HCT116 (cell line): Measurements from ENCODE around the gene C9orf85. TPM values are rescaled to one million over a fixed set of nuclear protein-coding genes. Genes with fewer than 3 reads are reported as not detected.

ENCODE experiments used
- ATAC-seq: fragments of 200-7000 bp; cut with Tn5 transposase; 2 replicates; pipeline ENCODE4 v1.9.1; 2020; ENCODE audit warnings: mild to moderate bottlenecking, moderate library complexity
- BruUV-seq: library from RNA; stranded (reverse); fragments of 400-500 nt; replicated peaks from 2 replicates; lab custom pipeline; 2021; lab: Mats Ljungman, UMichigan
- CTCF ChIA-PET: fragments of 300-600 bp; sonication (Branson Sonifier 250); formaldehyde crosslinking; loops from one replicate; lab custom pipeline; 2021; ENCODE audit warnings: antibody characterized with exemption; lab: Charles Lee
- POLR2A ChIA-PET: fragments of 300-600, 350-600 bp; sonication (Branson Sonifier 250); formaldehyde crosslinking; loops from one replicate; lab custom pipeline; 2021; ENCODE audit warnings: antibody characterized with exemption; lab: Charles Lee
- RAD21 ChIA-PET, 2 experiments: fragments of 300-600 bp; sonication (Branson Sonifier 250); formaldehyde crosslinking; loops; one replicate each; lab custom pipeline; 2023; ENCODE audit warnings: low total read pairs in 2 of 2; ENCODE audit not compliant: uncharacterized antibody in 2 of 2, unreplicated experiment in 2 of 2, low non-redundant PET in 1 of 2; lab: Charles Lee
- DNase-seq: peaks from one replicate; pipeline ENCODE4 v3.0.0-alpha.2; 2010; ENCODE audit warnings: low read depth, low spot score
- H2AFZ ChIP-seq: fragments of 200-600 bp; shearing (Covaris generic), sonication (generic); 2 replicates; pipeline ENCODE4 v1.6.1; 2017; ENCODE audit warnings: low read depth, mixed run types, mixed read lengths, antibody characterized with exemption, low read length; ENCODE audit not compliant: poor library complexity, severe bottlenecking
- H3K27ac ChIP-seq: 2 replicates; pipeline ENCODE4 v1.5.1; 2012; ENCODE audit warnings: low read depth, low read length
- H3K27me3 ChIP-seq: fragments of 200-600 bp; sonication (generic); 2 replicates; pipeline ENCODE4 v1.6.1; 2016; ENCODE audit warnings: mixed run types, low read length, mixed read lengths; ENCODE audit not compliant: insufficient read depth
- H3K36me3 ChIP-seq, 2 experiments: fragments of 200-500 bp in 1 of 2; fragments of 200-600 bp in 1 of 2; sonication (Bioruptor generic) in 1 of 2; sonication (generic) in 1 of 2; 2 replicates each; pipeline versions ENCODE4 v1.5.1 to v1.6.1; 2014 to 2016; ENCODE audit warnings: low read length in 2 of 2, inconsistent platforms in 1 of 2, mixed read lengths in 1 of 2, mixed run types in 1 of 2; ENCODE audit not compliant: insufficient read depth in 2 of 2, control insufficient read depth in 1 of 2
- H3K4me1 ChIP-seq, 2 experiments: fragments of 200-600 bp in 1 of 2; sonication (generic) in 1 of 2; 2 replicates each; pipeline versions ENCODE4 v1.5.1 to v1.6.1; 2012 to 2017; ENCODE audit warnings: low read length in 2 of 2, inconsistent platforms in 1 of 2, mild to moderate bottlenecking in 1 of 2, mixed read lengths in 1 of 2, mixed run types in 1 of 2, moderate library complexity in 1 of 2; ENCODE audit not compliant: insufficient read depth in 2 of 2, control insufficient read depth in 1 of 2
- H3K4me2 ChIP-seq: fragments of 200-600 bp; sonication (generic); 2 replicates; pipeline ENCODE4 v1.6.1; 2017; ENCODE audit warnings: mixed run types, low read length, mixed read lengths
- H3K4me3 ChIP-seq, 2 experiments: fragments of 200-600 bp in 1 of 2; sonication (generic) in 1 of 2; replicated peaks in 1 of 2; 2 replicates each; pipeline ENCODE4 v1.5.1; 2011 to 2016; ENCODE audit warnings: low read length in 2 of 2, control low read depth in 1 of 2, low read depth in 1 of 2, mild to moderate bottlenecking in 1 of 2, mixed read lengths in 1 of 2, mixed run types in 1 of 2
- H3K79me2 ChIP-seq: fragments of 200-600 bp; sonication (generic); 2 replicates; pipeline ENCODE4 v1.6.1; 2017; ENCODE audit warnings: mild to moderate bottlenecking, mixed run types, low read length, moderate library complexity, mixed read lengths; ENCODE audit not compliant: insufficient read depth
- H3K9ac ChIP-seq: fragments of 200-600 bp; sonication (generic); 2 replicates; pipeline ENCODE4 v1.6.1; 2016; ENCODE audit warnings: low read length, mixed read lengths
- H3K9me2 ChIP-seq: fragments of 200-600 bp; sonication (generic), shearing (Covaris generic); 2 replicates; pipeline ENCODE4 v1.6.1; 2017; ENCODE audit warnings: mixed run types, mild to moderate bottlenecking, moderate library complexity; ENCODE audit not compliant: insufficient read depth
- H3K9me3 ChIP-seq, 2 experiments: fragments of 200-500 bp in 1 of 2; fragments of 200-600 bp in 1 of 2; sonication (Bioruptor generic) in 1 of 2; sonication (generic) in 1 of 2; 2 replicates each; pipeline ENCODE4 v1.6.1; 2014 to 2017; ENCODE audit warnings: low read length in 2 of 2, mixed read lengths in 2 of 2, inconsistent platforms in 1 of 2, low read depth in 1 of 2, mild to moderate bottlenecking in 1 of 2, mixed run types in 1 of 2, moderate library complexity in 1 of 2; ENCODE audit not compliant: control insufficient read depth in 1 of 2, insufficient read depth in 1 of 2
- H4K20me1 ChIP-seq: fragments of 200-600 bp; sonication (generic), shearing (Covaris generic); 2 replicates; pipeline ENCODE4 v1.6.1; 2017; ENCODE audit warnings: mixed run types, mild to moderate bottlenecking, moderate library complexity; ENCODE audit not compliant: insufficient read depth
- CBX3 ChIP-seq: IDR thresholded peaks from 2 replicates; pipeline ENCODE4 v1.6.1; 2012; ENCODE audit warnings: low read depth
- CEBPB ChIP-seq: IDR thresholded peaks from 2 replicates; pipeline ENCODE4 v1.6.1; 2012; ENCODE audit warnings: low read depth
- EGR1 ChIP-seq: IDR thresholded peaks from 2 replicates; pipeline ENCODE4 v1.6.1; 2012; ENCODE audit warnings: low read depth
- ELF1 ChIP-seq: IDR thresholded peaks from 2 replicates; pipeline ENCODE4 v1.6.1; 2012; ENCODE audit warnings: low read depth, borderline replicate concordance
- EZH2 ChIP-seq: fragments of 200-600 bp; sonication (generic); IDR thresholded peaks from 2 replicates; pipeline ENCODE4 v1.6.1; 2017; ENCODE audit warnings: antibody characterized with exemption, mixed run types
- EZH2phosphoT487 ChIP-seq: fragments of 200-600 bp; IDR thresholded peaks from 2 replicates; pipeline ENCODE4 v1.6.1; 2018; ENCODE audit warnings: antibody characterized with exemption, borderline replicate concordance
- FOSL1 ChIP-seq: IDR thresholded peaks from 2 replicates; pipeline ENCODE4 v1.6.1; 2012; ENCODE audit warnings: low read depth
- JUND ChIP-seq: IDR thresholded peaks from 2 replicates; pipeline ENCODE4 v1.6.1; 2012
- POLR2A ChIP-seq: IDR thresholded peaks from 2 replicates; pipeline ENCODE4 v1.7.0; 2011; ENCODE audit warnings: borderline replicate concordance; ENCODE audit not compliant: insufficient read depth, insufficient read length; ENCODE audit errors: extremely low read depth
- RAD21 ChIP-seq: IDR thresholded peaks from 2 replicates; pipeline ENCODE4 v1.6.1; 2012; ENCODE audit warnings: low read depth, mild to moderate bottlenecking
- SIN3A ChIP-seq: IDR thresholded peaks from 2 replicates; pipeline ENCODE4 v1.6.1; 2012; ENCODE audit warnings: low read depth
- SP1 ChIP-seq: IDR thresholded peaks from 2 replicates; pipeline ENCODE4 v1.6.1; 2012; ENCODE audit warnings: low read depth
- SRF ChIP-seq: IDR thresholded peaks from 2 replicates; pipeline ENCODE4 v1.6.1; 2012; ENCODE audit warnings: low read depth
- TCF7L2 ChIP-seq: IDR thresholded peaks from 2 replicates; pipeline ENCODE4 v1.7.0; 2011; ENCODE audit warnings: borderline replicate concordance, inconsistent platforms; ENCODE audit not compliant: insufficient read depth, insufficient read length; ENCODE audit errors: extremely low read depth
- YY1 ChIP-seq: IDR thresholded peaks from 2 replicates; pipeline ENCODE4 v1.6.1; 2011; ENCODE audit warnings: low read length, low read depth, moderate library complexity, mild to moderate bottlenecking; ENCODE audit not compliant: insufficient replicate concordance; ENCODE audit errors: extremely low read depth
- ZNF274 ChIP-seq: fragments of 200-500 bp; sonication (Bioruptor generic); IDR thresholded peaks from 2 replicates; pipeline ENCODE4 v1.6.1; 2014; ENCODE audit warnings: mild to moderate bottlenecking, low read depth, low read length, inconsistent platforms
- intact Hi-C: fragments of 100-400 bp; cut with micrococcal nuclease; formaldehyde crosslinking; loops from 2 replicates; pipeline ENCODE4 v1.10.0; 2022
- total RNA-seq: library from RNA; stranded (reverse); gene quantifications from one replicate; pipeline ENCODE4 v1.2.1, GENCODE V29; 2021; ENCODE audit not compliant: unreplicated experiment
- TF ChIP-seq, protein P1 (sequence below): IDR thresholded peaks from 2 replicates; pipeline ENCODE4 v1.6.1; 2011; ENCODE audit warnings: mild to moderate bottlenecking, low read length, moderate library complexity; ENCODE audit not compliant: insufficient replicate concordance; ENCODE audit errors: extremely low read depth
- TF ChIP-seq, protein P2 (sequence below): IDR thresholded peaks from 2 replicates; pipeline ENCODE4 v1.6.1; 2012
- TF ChIP-seq, protein P3 (sequence below): IDR thresholded peaks from 2 replicates; pipeline ENCODE4 v1.6.1; 2012; ENCODE audit warnings: low read depth

C9orf85 gene
- total RNA-seq, 1 experiment from 2014 or later = 12.4 TPM

DNA sequence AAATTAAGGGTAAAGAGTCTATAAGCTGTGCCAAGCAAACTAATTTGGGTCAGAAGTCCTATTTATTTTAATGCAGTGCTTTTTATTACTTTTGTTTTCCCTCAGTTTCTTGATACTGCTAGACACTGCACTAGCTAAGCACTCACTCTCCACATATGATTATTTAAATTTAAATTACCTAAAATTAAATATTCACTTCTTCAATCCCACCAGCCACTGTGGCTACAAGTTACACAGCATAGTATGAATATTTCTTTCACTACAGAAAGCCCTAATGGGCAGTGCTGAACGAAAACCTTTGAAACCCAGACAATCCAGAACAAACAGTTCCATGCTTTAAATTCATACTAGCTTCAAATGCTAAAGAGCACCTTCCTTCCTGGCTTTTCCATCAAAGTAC, 24.1 kb upstream of the C9orf85 start (continued):
- TF ChIP-seq RAD21 (no peak), SRF (no peak), ZNF274 (no peak)
- TF ChIP-seq, protein P1, sequence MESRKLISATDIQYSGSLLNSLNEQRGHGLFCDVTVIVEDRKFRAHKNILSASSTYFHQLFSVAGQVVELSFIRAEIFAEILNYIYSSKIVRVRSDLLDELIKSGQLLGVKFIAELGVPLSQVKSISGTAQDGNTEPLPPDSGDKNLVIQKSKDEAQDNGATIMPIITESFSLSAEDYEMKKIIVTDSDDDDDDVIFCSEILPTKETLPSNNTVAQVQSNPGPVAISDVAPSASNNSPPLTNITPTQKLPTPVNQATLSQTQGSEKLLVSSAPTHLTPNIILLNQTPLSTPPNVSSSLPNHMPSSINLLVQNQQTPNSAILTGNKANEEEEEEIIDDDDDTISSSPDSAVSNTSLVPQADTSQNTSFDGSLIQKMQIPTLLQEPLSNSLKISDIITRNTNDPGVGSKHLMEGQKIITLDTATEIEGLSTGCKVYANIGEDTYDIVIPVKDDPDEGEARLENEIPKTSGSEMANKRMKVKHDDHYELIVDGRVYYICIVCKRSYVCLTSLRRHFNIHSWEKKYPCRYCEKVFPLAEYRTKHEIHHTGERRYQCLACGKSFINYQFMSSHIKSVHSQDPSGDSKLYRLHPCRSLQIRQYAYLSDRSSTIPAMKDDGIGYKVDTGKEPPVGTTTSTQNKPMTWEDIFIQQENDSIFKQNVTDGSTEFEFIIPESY = no peak

DNA sequence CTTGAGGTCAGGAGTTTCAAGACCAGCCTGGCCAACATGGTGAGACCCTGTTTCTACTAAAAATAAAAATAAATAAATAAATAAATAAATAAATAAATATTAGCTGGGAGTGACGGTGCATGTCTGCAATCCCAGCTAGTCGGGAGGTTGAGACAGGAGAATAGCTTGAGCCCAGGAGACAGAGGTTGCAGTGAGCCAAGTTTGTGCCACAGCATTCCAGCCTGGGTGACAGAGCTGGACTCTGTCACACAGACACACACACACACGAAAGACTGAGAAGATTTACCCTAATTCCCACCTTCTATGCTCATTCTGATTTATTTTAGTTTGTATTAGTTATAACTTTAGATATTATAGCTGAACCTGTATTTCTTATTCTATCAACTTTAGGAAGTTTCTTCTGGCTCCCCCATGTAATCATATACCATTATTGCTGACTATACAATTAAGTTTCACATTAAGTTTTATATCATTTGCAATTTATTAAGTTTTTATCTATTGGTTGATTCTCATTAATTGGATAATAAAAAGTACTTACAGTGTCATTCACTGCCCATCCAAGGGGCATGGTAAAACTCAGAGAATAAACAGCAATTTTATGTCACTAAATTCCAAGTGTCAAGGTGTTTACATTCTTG, 21.3 kb upstream of the C9orf85 start:
- Histone ChIP-seq H3K9me2 (no peaks in the 10 kb centered on the region), H4K20me1 (peaks cover 7% of the 10 kb centered on the region; the same call in 1 of the 2 replicates), H3K9me3 (no peaks in the 10 kb centered on the region), H3K27ac (no peak overlapping the region), H3K9ac (no peak overlapping the region), H3K4me1 (no peaks in the 10 kb centered on the region), H3K27me3 (no peaks in the 10 kb centered on the region), H3K4me3 (no peak overlapping the region), H3K36me3 (no peaks in the 10 kb centered on the region), H3K4me2 (no peak overlapping the region), H3K79me2 (peaks cover 87% of the 10 kb centered on the region), H2AFZ (no peak overlapping the region)
- BruUV-seq = no TSS peak
- ATAC-seq = no peak
- TF ChIP-seq JUND (no peak), YY1 (no peak), CEBPB (no peak), ELF1 (no peak), EZH2phosphoT487 (no peak), POLR2A (no peak), EZH2 (no peak), EGR1 (no peak), TCF7L2 (no peak), FOSL1 (no peak), CBX3 (no peak), SP1 (no peak), SIN3A (no peak)
- TF ChIP-seq, protein P2, sequence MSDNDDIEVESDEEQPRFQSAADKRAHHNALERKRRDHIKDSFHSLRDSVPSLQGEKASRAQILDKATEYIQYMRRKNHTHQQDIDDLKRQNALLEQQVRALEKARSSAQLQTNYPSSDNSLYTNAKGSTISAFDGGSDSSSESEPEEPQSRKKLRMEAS = no peak
- TF ChIP-seq, protein P3, sequence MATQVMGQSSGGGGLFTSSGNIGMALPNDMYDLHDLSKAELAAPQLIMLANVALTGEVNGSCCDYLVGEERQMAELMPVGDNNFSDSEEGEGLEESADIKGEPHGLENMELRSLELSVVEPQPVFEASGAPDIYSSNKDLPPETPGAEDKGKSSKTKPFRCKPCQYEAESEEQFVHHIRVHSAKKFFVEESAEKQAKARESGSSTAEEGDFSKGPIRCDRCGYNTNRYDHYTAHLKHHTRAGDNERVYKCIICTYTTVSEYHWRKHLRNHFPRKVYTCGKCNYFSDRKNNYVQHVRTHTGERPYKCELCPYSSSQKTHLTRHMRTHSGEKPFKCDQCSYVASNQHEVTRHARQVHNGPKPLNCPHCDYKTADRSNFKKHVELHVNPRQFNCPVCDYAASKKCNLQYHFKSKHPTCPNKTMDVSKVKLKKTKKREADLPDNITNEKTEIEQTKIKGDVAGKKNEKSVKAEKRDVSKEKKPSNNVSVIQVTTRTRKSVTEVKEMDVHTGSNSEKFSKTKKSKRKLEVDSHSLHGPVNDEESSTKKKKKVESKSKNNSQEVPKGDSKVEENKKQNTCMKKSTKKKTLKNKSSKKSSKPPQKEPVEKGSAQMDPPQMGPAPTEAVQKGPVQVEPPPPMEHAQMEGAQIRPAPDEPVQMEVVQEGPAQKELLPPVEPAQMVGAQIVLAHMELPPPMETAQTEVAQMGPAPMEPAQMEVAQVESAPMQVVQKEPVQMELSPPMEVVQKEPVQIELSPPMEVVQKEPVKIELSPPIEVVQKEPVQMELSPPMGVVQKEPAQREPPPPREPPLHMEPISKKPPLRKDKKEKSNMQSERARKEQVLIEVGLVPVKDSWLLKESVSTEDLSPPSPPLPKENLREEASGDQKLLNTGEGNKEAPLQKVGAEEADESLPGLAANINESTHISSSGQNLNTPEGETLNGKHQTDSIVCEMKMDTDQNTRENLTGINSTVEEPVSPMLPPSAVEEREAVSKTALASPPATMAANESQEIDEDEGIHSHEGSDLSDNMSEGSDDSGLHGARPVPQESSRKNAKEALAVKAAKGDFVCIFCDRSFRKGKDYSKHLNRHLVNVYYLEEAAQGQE = no peak
- ChIA-PET CTCF (no interaction called here), RAD21 (no interaction called here), POLR2A (interaction anchor here (0.8 kb wide), 1 partner anchor 17 kb away, joined by 3 read pairs; no protein-coding TSS in a partner anchor)
- DNase-seq = no peak
- intact Hi-C loops = no loop called here
